NB4 (cell line): Measurements from ENCODE around the gene SAT1.

Source experiments
- DNase-seq: peaks from one replicate; pipeline ENCODE4 v3.0.0; 2010; ENCODE audit warnings: low read depth
- H3K4me3 ChIP-seq: one replicate; pipeline ENCODE4 v1.5.1; 2011; ENCODE audit warnings: mild to moderate bottlenecking, low read depth, low read length, moderate library complexity
- CTCF ChIP-seq: IDR thresholded peaks from one replicate; pipeline ENCODE4 v1.5.1; 2012; ENCODE audit warnings: low read depth, low read length
- MAX ChIP-seq: IDR thresholded peaks from 2 replicates; pipeline ENCODE4 v1.6.1; 2011; ENCODE audit warnings: low read depth, low read length
- MYC ChIP-seq: IDR thresholded peaks from 2 replicates; pipeline ENCODE4 v1.6.1; 2011; ENCODE audit warnings: low read depth, low read length
- POLR2A ChIP-seq: IDR thresholded peaks from 2 replicates; pipeline ENCODE4 v1.6.1; 2011; ENCODE audit warnings: mild to moderate bottlenecking; ENCODE audit not compliant: insufficient read length; ENCODE audit errors: extremely low read depth

The SAT1 gene

GRCh38 chrX:23749129-23749528 lies 33.8 kb upstream of the SAT1 start:
- TF ChIP-seq POLR2A (no peak), MAX (no peak), MYC (no peak), CTCF (no peak)
- no peak for DNase-seq

GRCh38 chrX:23749576-23749975 lies 33.4 kb upstream of the SAT1 start:
- DNase-seq, result no peak
- no peak overlapping the region for H3K4me3 ChIP-seq
- no peak for TF ChIP-seq MYC
- no peak for TF ChIP-seq POLR2A
- no peak for TF ChIP-seq CTCF

More at GRCh38 chrX:23749129-23749528, 33.8 kb upstream of the SAT1 start:
- no peak overlapping the region for H3K4me3 ChIP-seq

- DNase-seq, result no peak
- H3K4me3 ChIP-seq, result no peak overlapping the region
- TF ChIP-seq CTCF (no peak), MYC (no peak), MAX (no peak), POLR2A (no peak)
These were observed 30.1 kb upstream of the SAT1 start for GRCh38 chrX:23752740-23753415.

- H3K4me3 ChIP-seq, result no peak overlapping the region
- TF ChIP-seq MYC (no peak), CTCF (no peak), MAX (no peak), POLR2A (no peak)
- DNase-seq, result no peak
These were observed 28.3 kb upstream of the SAT1 start for GRCh38 chrX:23754664-23755063.

- H3K4me3 ChIP-seq, result no peak overlapping the region
- peak; percentile 80 for DNase-seq
These were observed 26.8 kb upstream of the SAT1 start for GRCh38 chrX:23756165-23756564.

More at GRCh38 chrX:23756165-23756564, 26.8 kb upstream of the SAT1 start:
- no peak for TF ChIP-seq MAX
- no peak for TF ChIP-seq POLR2A
- no peak for TF ChIP-seq MYC
- peak; percentile 50 for TF ChIP-seq CTCF
